DMS53 (cell line): Measurements from ENCODE around the gene SELPLG.
"Not testable (repeated sequence)": the region's sequence is repeated elsewhere in the genome, so short reads cannot be mapped to it uniquely, and the experiment has no call there.

Experiments used
- DNase-seq: peaks from one replicate; lab custom pipeline; 2025; lab: John Stamatoyannopoulos, UW

Gene SELPLG

GRCh38 chr12:108618953-108619274, 14.8 kb downstream of the SELPLG start:
- DNase-seq: not testable (repeated sequence)

GRCh38 chr12:108618079-108618952, 15.4 kb downstream of the SELPLG start:
- DNase-seq: peak; percentile 95

- DNase-seq: no peak
Measured at GRCh38 chr12:108616941-108617858, 16.5 kb downstream of the SELPLG start.

- DNase-seq: no peak
Measured at GRCh38 chr12:108616359-108616758, 17.3 kb downstream of the SELPLG start.

- no peak for DNase-seq
Measured at GRCh38 chr12:108615918-108616317, 17.8 kb downstream of the SELPLG start.

GRCh38 chr12:108614639-108615038, 19.1 kb downstream of the SELPLG start:
- DNase-seq: no peak

GRCh38 chr12:108614041-108614440, 19.7 kb downstream of the SELPLG start:
- DNase-seq: no peak

- DNase-seq: no peak
Measured at GRCh38 chr12:108613548-108613947, 20.1 kb downstream of the SELPLG start.

GRCh38 chr12:108612788-108613282, 20.9 kb downstream of the SELPLG start:
- DNase-seq: peak; percentile 49

GRCh38 chr12:108611884-108612415, 21.7 kb downstream of the SELPLG start:
- peak; percentile 47 for DNase-seq

GRCh38 chr12:108610856-108611605, 22.7 kb downstream of the SELPLG start:
- DNase-seq: no peak

- no peak for DNase-seq
Measured at GRCh38 chr12:108610336-108610815, 23.3 kb downstream of the SELPLG start.

- DNase-seq: no peak
Measured at GRCh38 chr12:108609537-108610335, 24.0 kb downstream of the SELPLG start.

- DNase-seq: no peak
Measured at GRCh38 chr12:108608616-108609015, 25.1 kb downstream of the SELPLG start.

GRCh38 chr12:108607981-108608600, 25.6 kb downstream of the SELPLG start:
- DNase-seq: no peak

GRCh38 chr12:108606492-108606891, 27.2 kb downstream of the SELPLG start:
- no peak for DNase-seq

- no peak for DNase-seq
Measured at GRCh38 chr12:108605690-108606406, 27.8 kb downstream of the SELPLG start.

GRCh38 chr12:108605000-108605689, 28.5 kb downstream of the SELPLG start:
- peak; percentile 34 for DNase-seq
